K562 (cell line): ENCODE measurements around the gene OCEL1. TPM values are rescaled to one million over a fixed set of nuclear protein-coding genes. Genes with fewer than 3 reads are reported as not detected.

Source experiments
- ASH1L ChIP-seq: fragments of 450-650 bp; IDR thresholded peaks from 2 replicates; pipeline ENCODE4 v1.6.1; 2018; ENCODE audit warnings: borderline replicate concordance, mild to moderate bottlenecking, low read depth; ENCODE audit not compliant: partially characterized antibody
- BRD4 ChIP-seq: fragments of 200-600 bp; sonication (generic); IDR thresholded peaks from 2 replicates; pipeline ENCODE4 v1.6.1; 2017; ENCODE audit warnings: inconsistent platforms
- CAMTA2 ChIP-seq: fragments of 250-450 bp; sonication (Bioruptor Pico); conservative IDR thresholded peaks from 2 replicates; pipeline ENCODE4 v1.5.1; 2022
- CCNT2 ChIP-seq: IDR thresholded peaks from 2 replicates; pipeline ENCODE4 v1.6.1; 2011; ENCODE audit warnings: borderline replicate concordance, low read depth, mild to moderate bottlenecking, moderate library complexity, mixed read lengths, low read length; ENCODE audit not compliant: insufficient read length; ENCODE audit errors: extremely low read depth
- ELF4 ChIP-seq: fragments of 450-650 bp; formaldehyde crosslinking; IDR thresholded peaks from 2 replicates; pipeline ENCODE4 v1.4.0; 2022; ENCODE audit warnings: missing genetic modification characterization
- HNRNPK ChIP-seq: fragments of 200-400 bp; formaldehyde crosslinking; IDR thresholded peaks from one replicate; pipeline ENCODE4 v1.6.1; 2018; ENCODE audit warnings: mild to moderate bottlenecking, low read depth, low read length; ENCODE audit not compliant: poor library complexity, severe bottlenecking
- KAT7 ChIP-seq: sonication (generic); formaldehyde crosslinking; IDR thresholded peaks from 2 replicates; pipeline ENCODE4 v1.8.0; 2022; ENCODE audit warnings: missing genetic modification reagents, mild to moderate bottlenecking, borderline replicate concordance
- MED1 ChIP-seq: sonication (generic); formaldehyde crosslinking; IDR thresholded peaks from 2 replicates; pipeline ENCODE4 v1.8.1; 2023; ENCODE audit warnings: missing genetic modification reagents, borderline replicate concordance
- NCOA6 ChIP-seq: fragments of 450-650 bp; IDR thresholded peaks from 2 replicates; pipeline ENCODE4 v1.6.1; 2017; ENCODE audit warnings: mild to moderate bottlenecking
- NFE2L1 ChIP-seq: fragments of 450-650 bp; IDR thresholded peaks from 2 replicates; pipeline ENCODE4 v1.6.1; 2016; ENCODE audit warnings: missing genetic modification characterization, low read depth, mild to moderate bottlenecking, missing compliant biosample characterization, moderate library complexity, borderline replicate concordance
- OTX1 ChIP-seq: fragments of 450-650 bp; formaldehyde crosslinking; IDR thresholded peaks from 2 replicates; pipeline ENCODE4 v1.4.0; 2022; ENCODE audit warnings: mild to moderate bottlenecking
- RUNX1 ChIP-seq: sonication (generic); IDR thresholded peaks from 2 replicates; pipeline ENCODE4 v1.6.1; 2016; ENCODE audit warnings: antibody characterized with exemption, low read depth
- SETDB1 ChIP-seq: IDR thresholded peaks from one replicate; pipeline ENCODE4 v1.6.1; 2012; ENCODE audit warnings: low read length, control low read depth, inconsistent platforms
- SRSF1 ChIP-seq: fragments of 200-400 bp; formaldehyde crosslinking; IDR thresholded peaks from 2 replicates; pipeline ENCODE4 v1.6.1; 2017; ENCODE audit warnings: mild to moderate bottlenecking, low read depth, low read length, moderate library complexity
- TCF7L2 ChIP-seq: fragments of 150-350 bp; IDR thresholded peaks from 2 replicates; pipeline ENCODE4 v1.6.1; 2016; ENCODE audit warnings: low read depth, mild to moderate bottlenecking, low read length, moderate library complexity
- TSC22D4 ChIP-seq: fragments of 450-650 bp; IDR thresholded peaks from 2 replicates; pipeline ENCODE4 v1.6.1; 2016; ENCODE audit warnings: missing genetic modification characterization, missing biosample characterization, control low read depth
- ZNF347 ChIP-seq: fragments of 450-650 bp; formaldehyde crosslinking; IDR thresholded peaks from 2 replicates; pipeline ENCODE4 v1.4.0; 2020; ENCODE audit warnings: low read depth, mild to moderate bottlenecking, moderate library complexity
- polyA plus RNA-seq, 8 experiments: library from polyadenylated mRNA; depleted of rRNA in 4 of 8; stranded (reverse) in 5 of 8; unstranded in 3 of 8; fragments of >200 nt; fragmentation: Nextera tagmentation in 2 of 8; fragmentation: Illumina TruSeq in 1 of 8; extraction: Ambion mirVana in 2 of 8; extraction: Trizol in 1 of 8; gene quantifications; 2 replicates each; pipeline versions ENCODE4 v1.2.1 to v1.2.3, GENCODE V29; 2011 to 2014; ENCODE audit warnings: inconsistent platforms in 1 of 8, missing spikeins in 1 of 8
- total RNA-seq, 7 experiments: library from RNA; depleted of rRNA in 6 of 7; stranded (reverse); fragments of >200 nt in 6 of 7; fragmentation: Illumina TruSeq in 2 of 7; extraction: Trizol in 2 of 7; gene quantifications; 2 replicates each; pipeline versions ENCODE4 v1.2.1 to v1.2.3, GENCODE V29; 2011 to 2021; ENCODE audit warnings: low replicate concordance in 1 of 7
- TF ChIP-seq, protein P1 (sequence below): sonication (generic); formaldehyde crosslinking; IDR thresholded peaks from 2 replicates; pipeline ENCODE4 v1.8.0; 2022; ENCODE audit warnings: mild to moderate bottlenecking, low read depth, missing genetic modification reagents
- TF ChIP-seq, protein P2 (sequence below): fragments of 250-450 bp; sonication (Bioruptor Pico); IDR thresholded peaks from 2 replicates; pipeline ENCODE4 v1.8.0; 2021; ENCODE audit warnings: moderate library complexity, mild to moderate bottlenecking, inconsistent platforms
- TF ChIP-seq, protein P3 (sequence below): sonication (generic); IDR thresholded peaks from 2 replicates; pipeline ENCODE4 v1.6.1; 2016
- TF ChIP-seq, protein P4 (sequence below): fragments of 450-650 bp; IDR thresholded peaks from 2 replicates; pipeline ENCODE4 v1.6.1; 2018; ENCODE audit warnings: mild to moderate bottlenecking, low read depth; ENCODE audit not compliant: partially characterized antibody
- TF ChIP-seq, protein P5 (sequence below): fragments of 250-450 bp; sonication (Bioruptor Pico); IDR thresholded peaks from 2 replicates; pipeline ENCODE4 v1.8.0; 2021; ENCODE audit warnings: moderate library complexity, mild to moderate bottlenecking, inconsistent platforms

The OCEL1 gene
- total and polyA plus RNA-seq, 9 of the 15 experiments (the other 6 are each of a cell fraction or from before 2014, with no cell fraction given), result 8.0 to 38.0 (median 12.4) TPM

DNA sequence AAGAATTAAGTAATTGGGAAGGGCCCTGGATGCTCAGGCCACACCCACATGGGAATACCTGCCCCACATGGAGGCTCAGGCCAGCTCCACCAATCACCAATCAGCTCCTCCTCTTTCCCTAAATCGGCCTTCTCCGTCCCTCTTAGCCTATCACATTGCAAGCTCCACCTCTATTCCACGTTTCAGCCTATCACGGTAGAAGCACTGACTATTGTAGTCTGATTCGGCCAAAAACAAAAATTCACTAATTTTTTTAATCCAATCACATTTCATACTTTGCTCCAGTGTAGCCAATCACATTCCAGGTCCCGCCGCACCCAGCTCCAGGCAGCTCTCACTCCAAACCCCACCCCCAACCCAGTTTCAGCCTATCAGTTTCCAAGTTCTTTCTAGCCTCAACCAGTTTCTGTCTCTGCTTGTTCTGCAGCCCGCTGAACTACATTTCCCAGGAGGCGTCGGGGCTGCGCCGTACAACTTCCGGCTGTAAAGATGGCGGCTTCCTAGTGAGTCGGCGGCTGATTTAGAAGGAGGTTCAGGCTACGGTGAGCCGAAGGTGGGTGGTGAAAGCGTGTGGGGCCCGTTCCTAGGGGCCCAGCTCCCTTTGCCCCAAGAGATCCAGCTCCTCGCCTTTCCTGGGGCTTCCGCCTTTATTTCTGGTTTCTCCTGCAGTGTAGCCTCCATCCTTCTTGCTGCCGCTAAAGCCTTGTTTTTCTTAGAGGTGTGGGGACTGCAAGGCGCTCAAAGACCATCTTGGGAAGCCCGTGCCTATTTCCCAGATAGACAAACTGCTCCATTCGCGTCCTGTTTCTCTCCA, 41.2 kb downstream of the OCEL1 start, which contains the start of gene BABAM1 (continued):
- TF ChIP-seq, protein P1, sequence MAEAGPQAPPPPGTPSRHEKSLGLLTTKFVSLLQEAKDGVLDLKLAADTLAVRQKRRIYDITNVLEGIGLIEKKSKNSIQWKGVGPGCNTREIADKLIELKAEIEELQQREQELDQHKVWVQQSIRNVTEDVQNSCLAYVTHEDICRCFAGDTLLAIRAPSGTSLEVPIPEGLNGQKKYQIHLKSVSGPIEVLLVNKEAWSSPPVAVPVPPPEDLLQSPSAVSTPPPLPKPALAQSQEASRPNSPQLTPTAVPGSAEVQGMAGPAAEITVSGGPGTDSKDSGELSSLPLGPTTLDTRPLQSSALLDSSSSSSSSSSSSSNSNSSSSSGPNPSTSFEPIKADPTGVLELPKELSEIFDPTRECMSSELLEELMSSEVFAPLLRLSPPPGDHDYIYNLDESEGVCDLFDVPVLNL (CRISPR knock-in tag), result no peak
- TF ChIP-seq, protein P2, sequence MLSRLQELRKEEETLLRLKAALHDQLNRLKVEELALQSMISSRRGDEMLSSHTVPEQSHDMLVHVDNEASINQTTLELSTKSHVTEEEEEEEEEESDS (CRISPR knock-in tag), result no peak
- peak; percentile 45; the same call in 1 of the 2 replicates for TF ChIP-seq BRD4
- no peak for TF ChIP-seq SETDB1
- TF ChIP-seq NCOA6, result no peak
- peak; percentile 94 for TF ChIP-seq OTX1 (CRISPR knock-in tag)
- no peak for TF ChIP-seq TSC22D4
- TF ChIP-seq MED1 (CRISPR knock-in tag), result no peak
- TF ChIP-seq, protein P3, sequence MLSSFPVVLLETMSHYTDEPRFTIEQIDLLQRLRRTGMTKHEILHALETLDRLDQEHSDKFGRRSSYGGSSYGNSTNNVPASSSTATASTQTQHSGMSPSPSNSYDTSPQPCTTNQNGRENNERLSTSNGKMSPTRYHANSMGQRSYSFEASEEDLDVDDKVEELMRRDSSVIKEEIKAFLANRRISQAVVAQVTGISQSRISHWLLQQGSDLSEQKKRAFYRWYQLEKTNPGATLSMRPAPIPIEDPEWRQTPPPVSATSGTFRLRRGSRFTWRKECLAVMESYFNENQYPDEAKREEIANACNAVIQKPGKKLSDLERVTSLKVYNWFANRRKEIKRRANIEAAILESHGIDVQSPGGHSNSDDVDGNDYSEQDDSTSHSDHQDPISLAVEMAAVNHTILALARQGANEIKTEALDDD, result no peak
- TF ChIP-seq, protein P4, sequence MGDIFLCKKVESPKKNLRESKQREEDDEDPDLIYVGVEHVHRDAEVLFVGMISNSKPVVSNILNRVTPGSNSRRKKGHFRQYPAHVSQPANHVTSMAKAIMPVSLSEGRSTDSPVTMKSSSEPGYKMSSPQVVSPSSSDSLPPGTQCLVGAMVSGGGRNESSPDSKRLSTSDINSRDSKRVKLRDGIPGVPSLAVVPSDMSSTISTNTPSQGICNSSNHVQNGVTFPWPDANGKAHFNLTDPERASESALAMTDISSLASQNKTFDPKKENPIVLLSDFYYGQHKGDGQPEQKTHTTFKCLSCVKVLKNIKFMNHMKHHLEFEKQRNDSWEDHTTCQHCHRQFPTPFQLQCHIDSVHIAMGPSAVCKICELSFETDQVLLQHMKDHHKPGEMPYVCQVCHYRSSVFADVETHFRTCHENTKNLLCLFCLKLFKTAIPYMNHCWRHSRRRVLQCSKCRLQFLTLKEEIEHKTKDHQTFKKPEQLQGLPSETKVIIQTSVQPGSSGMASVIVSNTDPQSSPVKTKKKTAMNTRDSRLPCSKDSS, result no peak
- TF ChIP-seq NFE2L1 (tag), result no peak
- TF ChIP-seq ASH1L, result peak; percentile 99
- no peak for TF ChIP-seq SRSF1
- TF ChIP-seq KAT7, result no peak
- no peak for TF ChIP-seq ZNF347
- no peak for TF ChIP-seq HNRNPK
- TF ChIP-seq CCNT2, result no peak
- TF ChIP-seq CAMTA2 (CRISPR knock-in tag), result no peak
- TF ChIP-seq ELF4 (CRISPR knock-in tag), result peak; percentile 77; the same call in 1 of the 2 replicates
- TF ChIP-seq TCF7L2, result peak; percentile 36; the same call in 1 of the 2 replicates
- TF ChIP-seq, protein P5, sequence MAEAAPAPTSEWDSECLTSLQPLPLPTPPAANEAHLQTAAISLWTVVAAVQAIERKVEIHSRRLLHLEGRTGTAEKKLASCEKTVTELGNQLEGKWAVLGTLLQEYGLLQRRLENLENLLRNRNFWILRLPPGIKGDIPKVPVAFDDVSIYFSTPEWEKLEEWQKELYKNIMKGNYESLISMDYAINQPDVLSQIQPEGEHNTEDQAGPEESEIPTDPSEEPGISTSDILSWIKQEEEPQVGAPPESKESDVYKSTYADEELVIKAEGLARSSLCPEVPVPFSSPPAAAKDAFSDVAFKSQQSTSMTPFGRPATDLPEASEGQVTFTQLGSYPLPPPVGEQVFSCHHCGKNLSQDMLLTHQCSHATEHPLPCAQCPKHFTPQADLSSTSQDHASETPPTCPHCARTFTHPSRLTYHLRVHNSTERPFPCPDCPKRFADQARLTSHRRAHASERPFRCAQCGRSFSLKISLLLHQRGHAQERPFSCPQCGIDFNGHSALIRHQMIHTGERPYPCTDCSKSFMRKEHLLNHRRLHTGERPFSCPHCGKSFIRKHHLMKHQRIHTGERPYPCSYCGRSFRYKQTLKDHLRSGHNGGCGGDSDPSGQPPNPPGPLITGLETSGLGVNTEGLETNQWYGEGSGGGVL, result no peak
- no peak for TF ChIP-seq RUNX1
